Left lung (tissue), 10 donors: ENCODE results near the gene CAPZB. TPM values are rescaled to one million over a fixed set of nuclear protein-coding genes. Genes with fewer than 3 reads are reported as not detected.
"Not testable (repeated sequence)": the region's sequence is repeated elsewhere in the genome, so short reads cannot be mapped to it uniquely, and the experiment has no call there.

Source experiments
- ATAC-seq: fragments of 200-7000 bp; cut with Tn5 transposase; one replicate; pipeline ENCODE4 v1.9.1; 2020; ENCODE audit warnings: moderate library complexity
- DNase-seq, 4 donors: peaks; one replicate each; pipeline ENCODE4 v3.0.0-alpha.2; 2013 to 2020
- H3K27ac ChIP-seq, 2 donors: fragments of 200-600 bp; sonication (generic) in 1 of 2; one replicate each; pipeline versions ENCODE4 v1.5.0 to v1.8.0; 2020 to 2021
- H3K27me3 ChIP-seq, 2 donors: fragments of 200-600 bp; sonication (generic) in 1 of 2; one replicate each; pipeline versions ENCODE4 v1.5.0 to v1.8.0; 2020 to 2021
- H3K36me3 ChIP-seq, 2 donors: fragments of 200-600 bp; sonication (generic) in 1 of 2; one replicate each; pipeline versions ENCODE4 v1.5.0 to v1.8.0; 2020 to 2021
- H3K4me1 ChIP-seq, 2 donors: fragments of 200-600 bp; one replicate each; pipeline ENCODE4 v1.8.0; 2021
- H3K4me3 ChIP-seq, 2 donors: fragments of 200-600 bp; sonication (generic) in 1 of 2; one replicate each; pipeline versions ENCODE4 v1.5.0 to v1.8.0; 2020 to 2021; ENCODE audit warnings: mild to moderate bottlenecking in 1 of 2
- H3K9me3 ChIP-seq, 2 donors: fragments of 200-600 bp; sonication (generic) in 1 of 2; one replicate each; pipeline versions ENCODE4 v1.5.0 to v1.8.0; 2020 to 2021
- CTCF ChIP-seq, 2 donors: fragments of 200-600 bp; sonication (generic) in 1 of 2; IDR thresholded peaks; one replicate each; pipeline versions ENCODE4 v1.5.0 to v1.8.0; 2021; ENCODE audit warnings: antibody characterized with exemption in 2 of 2
- intact Hi-C, 2 donors: fragments of 100-400 bp; cut with DNase I; formaldehyde crosslinking; loops; one replicate each; pipeline versions ENCODE4 v1.11.2 to v1.14.2; 2022
- polyA plus RNA-seq, 6 donors: library from polyadenylated mRNA; unstranded; fragments of 120-200 nt; gene quantifications; one replicate each; pipeline ENCODE4 v1.2.1, GENCODE V29; 2013; ENCODE audit not compliant: insufficient read length in 6 of 6
- total RNA-seq, 2 donors: library from RNA; stranded (reverse); fragmentation: NEBNext Ultra II Directional; extraction: Animal tissue kit (Norgen Biotek cat#: 25700); gene quantifications; one replicate each; pipeline ENCODE4 v1.2.1, GENCODE V29; 2021
- donor health status: DM: no; HTN: yes; CAD: no.
- donor health status: DM: no; HTN: no; CAD: no.

The CAPZB gene
- total and polyA plus RNA-seq, 8 donors, result 223 to 327 (median 256) TPM

GRCh38 chr1:19511116-19511515 lies 25.8 kb upstream of the CAPZB start:
- H3K9me3 ChIP-seq, result no peaks in the 10 kb centered on the region
- intact Hi-C loops, result no loop called here
- H3K4me1 ChIP-seq, result peaks cover 7 to 38% of the 10 kb centered on the region in 2 donors
- H3K27me3 ChIP-seq, result no peaks in the 10 kb centered on the region
- no peak for TF ChIP-seq CTCF (IDR thresholded peaks at IDR 0.05)
- H3K4me3 ChIP-seq, result no peak overlapping the region
- DNase-seq (no peak), ATAC-seq (peak; percentile 33)
- H3K36me3 ChIP-seq, result no peaks in the 10 kb centered on the region
- H3K27ac ChIP-seq, result peak overlapping the region in 1 of 2 donors; percentile 7

GRCh38 chr1:19509647-19510046 lies 24.3 kb upstream of the CAPZB start:
- H3K9me3 ChIP-seq, H3K4me3 ChIP-seq, ATAC-seq, H3K36me3 ChIP-seq, H3K27ac ChIP-seq, DNase-seq, intact Hi-C loops, H3K27me3 ChIP-seq: not testable (repeated sequence)
- peaks cover 18 to 52% of the 10 kb centered on the region in 2 donors for H3K4me1 ChIP-seq

- intact Hi-C loops, result no loop called here
- H3K27ac ChIP-seq, result no peak overlapping the region
- no peak for DNase-seq
Measured at GRCh38 chr1:19507516-19507915, 22.2 kb upstream of the CAPZB start.

GRCh38 chr1:19505693-19506457 lies 20.5 kb upstream of the CAPZB start:
- H3K9me3 ChIP-seq, result peaks cover 0 to 1% of the 10 kb centered on the region in 2 donors
- DNase-seq (peak in 2 of 4 donors; percentile 28 to 54), ATAC-seq (peak; percentile 60)
- peak overlapping the region; percentile 71 to 83 for H3K27ac ChIP-seq
- H3K36me3 ChIP-seq, result no peaks in the 10 kb centered on the region
- no peak overlapping the region for H3K4me3 ChIP-seq
- H3K27me3 ChIP-seq, result no peaks in the 10 kb centered on the region
- intact Hi-C loops, result no loop called here
- H3K4me1 ChIP-seq, result peaks cover 23 to 54% of the 10 kb centered on the region in 2 donors
- no peak for TF ChIP-seq CTCF (IDR thresholded peaks at IDR 0.05)

More at GRCh38 chr1:19507516-19507915, 22.2 kb upstream of the CAPZB start:
- Histone ChIP-seq H3K4me1 (peaks cover 23 to 60% of the 10 kb centered on the region in 2 donors), H3K4me3 (no peak overlapping the region), H3K36me3 (no peaks in the 10 kb centered on the region), H3K27me3 (no peaks in the 10 kb centered on the region), H3K9me3 (peaks cover 0 to 1% of the 10 kb centered on the region in 2 donors)
- TF ChIP-seq CTCF (IDR thresholded peaks at IDR 0.05), result no peak
- ATAC-seq, result no peak

- ATAC-seq (peak; percentile 74), DNase-seq (peak in 2 of 4 donors; percentile 91 to 93)
- peak overlapping the region; percentile 71 to 83 for H3K27ac ChIP-seq
- peaks cover 23 to 47% of the 10 kb centered on the region in 2 donors for H3K4me1 ChIP-seq
- H3K27me3 ChIP-seq, result no peaks in the 10 kb centered on the region
- intact Hi-C loops, result no loop called here
- no peak for TF ChIP-seq CTCF (IDR thresholded peaks at IDR 0.05)
- no peaks in the 10 kb centered on the region for H3K36me3 ChIP-seq
- no peak overlapping the region for H3K4me3 ChIP-seq
- peaks cover 0 to 1% of the 10 kb centered on the region in 2 donors for H3K9me3 ChIP-seq
Measured at GRCh38 chr1:19504796-19505692, 19.7 kb upstream of the CAPZB start.

GRCh38 chr1:19502284-19502683 lies 16.9 kb upstream of the CAPZB start:
- H3K27me3 ChIP-seq, DNase-seq, intact Hi-C loops, H3K4me3 ChIP-seq, H3K27ac ChIP-seq, H3K36me3 ChIP-seq, H3K9me3 ChIP-seq, ATAC-seq: not testable (repeated sequence)
- peaks cover 21 to 27% of the 10 kb centered on the region in 2 donors for H3K4me1 ChIP-seq

GRCh38 chr1:19499887-19500286 lies 14.5 kb upstream of the CAPZB start:
- H3K27ac ChIP-seq, H3K36me3 ChIP-seq, H3K27me3 ChIP-seq, DNase-seq, H3K9me3 ChIP-seq, ATAC-seq, H3K4me3 ChIP-seq: not testable (repeated sequence)
- H3K4me1 ChIP-seq, result peaks cover 10 to 16% of the 10 kb centered on the region in 2 donors
- intact Hi-C loops, result loop anchor here in 1 of 2 donors (10.0 kb wide), 1 partner anchor 145 kb away; the partner anchor contains the start of gene NBL1

GRCh38 chr1:19497443-19497842 lies 12.1 kb upstream of the CAPZB start:
- not testable (repeated sequence) for H3K27ac ChIP-seq, H3K27me3 ChIP-seq, H3K9me3 ChIP-seq, ATAC-seq, H3K36me3 ChIP-seq, DNase-seq, H3K4me3 ChIP-seq
- H3K4me1 ChIP-seq, result peaks cover 0 to 12% of the 10 kb centered on the region in 2 donors
- intact Hi-C loops, result loop anchor here in 1 of 2 donors (10.0 kb wide), 1 partner anchor 147 kb away; the partner anchor contains the start of gene NBL1
